Esophagus muscularis mucosa (tissue), 4 donors: Measurements from ENCODE around the gene SLC12A7. TPM values are rescaled to one million over a fixed set of nuclear protein-coding genes. Genes with fewer than 3 reads are reported as not detected.

Source experiments
- DNase-seq: peaks from one replicate; pipeline ENCODE4 v3.0.0-alpha.2; 2017; ENCODE audit errors: extremely low spot score
- H3K27ac ChIP-seq, 4 donors: fragments of 200-600 bp; sonication (generic); replicated peaks in 1 of 4; 1 replicate in 3 of 4; 2 replicates in 1 of 4; pipeline ENCODE4 v1.5.1; 2016 to 2019; ENCODE audit warnings: mild to moderate bottlenecking in 1 of 4
- H3K27me3 ChIP-seq, 4 donors: fragments of 200-600 bp; sonication (generic); one replicate each; pipeline versions ENCODE4 v1.5.1 to v1.6.0; 2016 to 2019
- H3K36me3 ChIP-seq, 4 donors: fragments of 200-600 bp; sonication (generic); one replicate each; pipeline ENCODE4 v1.5.1; 2016 to 2019
- H3K4me1 ChIP-seq, 4 donors: fragments of 200-600 bp; sonication (generic); one replicate each; pipeline ENCODE4 v1.5.1; 2016 to 2019
- H3K4me3 ChIP-seq, 4 donors: fragments of 200-600 bp; sonication (generic); 1 replicate in 2 of 4; 2 replicates in 2 of 4; pipeline ENCODE4 v1.5.1; 2016 to 2019; ENCODE audit warnings: mild to moderate bottlenecking in 4 of 4, moderate library complexity in 1 of 4
- H3K9me3 ChIP-seq, 4 donors: fragments of 200-600 bp; sonication (generic); 1 replicate in 3 of 4; 2 replicates in 1 of 4; pipeline ENCODE4 v1.5.1; 2016 to 2019
- EP300 ChIP-seq: sonication (generic); formaldehyde crosslinking; IDR thresholded peaks from one replicate; pipeline ENCODE4 v1.6.1; 2017; ENCODE audit warnings: antibody characterized with exemption
- POLR2A ChIP-seq: fragments of 450-650 bp; IDR thresholded peaks from one replicate; pipeline ENCODE4 v1.6.1; 2017; ENCODE audit warnings: antibody characterized with exemption, moderate library complexity, mild to moderate bottlenecking, low read depth
- POLR2AphosphoS5 ChIP-seq, 2 donors: sonication (generic); formaldehyde crosslinking; IDR thresholded peaks; one replicate each; pipeline ENCODE4 v1.6.1; 2017; ENCODE audit warnings: antibody characterized with exemption in 2 of 2
- WGBS: methylation state at CpG from one replicate; pipeline ENCODE4 v1.1.5; 2018; 5-methylcytosine and 5-hydroxymethylcytosine counted together
- intact Hi-C: fragments of 100-400 bp; cut with DNase I; formaldehyde crosslinking; loops from one replicate; pipeline ENCODE4 v1.15.1; 2023
- total RNA-seq, 4 donors: library from RNA; depleted of rRNA; stranded (reverse); fragments of >200 nt; gene quantifications; one replicate each; pipeline versions ENCODE4 v1.1.0 to v1.2.1, GENCODE V29; 2016
- TF ChIP-seq, protein P1 (sequence below), 3 experiments: fragments of 200-600 bp in 2 of 3; fragments of 450-650 bp in 1 of 3; sonication (generic) in 2 of 3; IDR thresholded peaks; one replicate each; pipeline ENCODE4 v1.5.1; 2017 to 2019; ENCODE audit warnings: antibody characterized with exemption in 3 of 3, mild to moderate bottlenecking in 2 of 3, moderate library complexity in 1 of 3

Gene SLC12A7
- total RNA-seq, 4 donors from 2014 or later: 21.6 to 35.8 (median 25.4) TPM

DNA sequence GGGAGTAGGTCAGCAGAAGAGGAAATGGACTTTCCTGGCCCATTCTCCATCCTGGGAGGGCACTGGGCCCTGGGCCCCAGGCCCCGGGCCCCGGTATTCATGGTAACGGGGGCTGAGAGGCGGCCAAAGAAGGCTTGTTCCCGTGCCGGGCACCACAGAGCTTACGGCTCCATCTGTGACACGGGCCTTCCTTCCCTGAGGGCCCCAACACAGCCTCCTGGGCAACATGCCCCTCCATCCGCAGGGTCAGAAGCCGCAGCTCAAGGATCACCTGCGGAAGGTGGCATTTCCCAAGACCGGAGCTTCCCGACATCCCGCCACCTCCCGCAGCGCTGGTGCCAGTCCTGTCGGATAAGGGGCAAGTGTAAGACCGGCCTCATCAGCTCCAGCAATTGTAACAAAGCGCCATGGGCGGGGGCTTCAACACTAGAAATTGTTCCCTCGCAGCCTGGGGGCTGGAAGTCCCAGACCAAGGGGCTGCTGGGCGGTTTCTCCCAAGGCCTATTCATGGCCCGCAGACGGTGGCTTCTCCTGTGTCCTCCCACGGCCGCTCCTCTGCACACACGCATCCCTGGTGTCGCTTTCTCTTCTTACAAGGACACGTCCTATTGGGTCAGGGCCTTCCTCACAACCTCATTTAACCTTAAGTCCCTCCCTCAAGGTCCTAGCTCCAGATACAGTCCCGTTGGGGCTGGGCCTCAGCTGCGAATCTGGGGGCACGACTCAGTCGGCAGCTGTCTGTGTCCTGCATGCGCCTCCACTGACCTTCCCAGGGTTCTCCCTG lies 31.2 kb upstream of the SLC12A7 start:
- no peak for DNase-seq
- H3K9me3 ChIP-seq: no peaks in the 10 kb centered on the region
- no peaks in the 10 kb centered on the region for H3K36me3 ChIP-seq
- TF ChIP-seq, protein P1, sequence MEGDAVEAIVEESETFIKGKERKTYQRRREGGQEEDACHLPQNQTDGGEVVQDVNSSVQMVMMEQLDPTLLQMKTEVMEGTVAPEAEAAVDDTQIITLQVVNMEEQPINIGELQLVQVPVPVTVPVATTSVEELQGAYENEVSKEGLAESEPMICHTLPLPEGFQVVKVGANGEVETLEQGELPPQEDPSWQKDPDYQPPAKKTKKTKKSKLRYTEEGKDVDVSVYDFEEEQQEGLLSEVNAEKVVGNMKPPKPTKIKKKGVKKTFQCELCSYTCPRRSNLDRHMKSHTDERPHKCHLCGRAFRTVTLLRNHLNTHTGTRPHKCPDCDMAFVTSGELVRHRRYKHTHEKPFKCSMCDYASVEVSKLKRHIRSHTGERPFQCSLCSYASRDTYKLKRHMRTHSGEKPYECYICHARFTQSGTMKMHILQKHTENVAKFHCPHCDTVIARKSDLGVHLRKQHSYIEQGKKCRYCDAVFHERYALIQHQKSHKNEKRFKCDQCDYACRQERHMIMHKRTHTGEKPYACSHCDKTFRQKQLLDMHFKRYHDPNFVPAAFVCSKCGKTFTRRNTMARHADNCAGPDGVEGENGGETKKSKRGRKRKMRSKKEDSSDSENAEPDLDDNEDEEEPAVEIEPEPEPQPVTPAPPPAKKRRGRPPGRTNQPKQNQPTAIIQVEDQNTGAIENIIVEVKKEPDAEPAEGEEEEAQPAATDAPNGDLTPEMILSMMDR (IDR thresholded peaks at IDR 0.05): no peak
- no peak for TF ChIP-seq POLR2A
- TF ChIP-seq POLR2AphosphoS5 (IDR thresholded peaks at IDR 0.05): no peak
- no peak for TF ChIP-seq EP300
- intact Hi-C loops: no loop called here
- peaks cover 8 to 22% (median 15%) of the 10 kb centered on the region in 4 donors for H3K4me1 ChIP-seq
- H3K27me3 ChIP-seq: peaks cover 0 to 34% (median 0%) of the 10 kb centered on the region in 4 donors
- H3K4me3 ChIP-seq: no peak overlapping the region
- H3K27ac ChIP-seq: no peak overlapping the region
- 88% methylated on average over 26 of the region's 34 CpGs for WGBS

DNA sequence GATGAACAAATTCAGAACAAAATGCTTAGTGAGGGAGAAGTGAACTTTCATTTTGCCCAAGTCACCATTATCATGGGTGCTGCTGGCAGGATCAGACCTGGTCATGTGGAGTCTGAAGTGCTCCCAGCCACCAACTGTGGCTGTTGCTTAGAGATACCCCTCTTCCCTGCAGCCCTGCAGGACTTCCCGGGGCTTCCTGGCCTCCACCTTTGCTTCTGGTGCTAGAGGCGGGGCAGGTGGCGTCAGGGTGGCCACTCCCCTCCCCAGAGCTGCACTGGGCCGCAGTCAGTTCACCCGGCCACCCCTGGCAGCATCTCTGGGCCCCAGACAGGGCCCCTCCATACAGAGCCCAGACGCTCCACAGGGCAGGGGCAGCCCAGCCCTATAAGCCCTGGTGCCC lies 30.0 kb upstream of the SLC12A7 start:
- intact Hi-C loops: loop anchor here (2.0 kb wide), 1 partner anchor 219 kb away; no protein-coding TSS in a partner anchor
- no peak for DNase-seq
- H3K4me3 ChIP-seq: no peak overlapping the region
- TF ChIP-seq, protein P1 (IDR thresholded peaks at IDR 0.05): no peak
- TF ChIP-seq POLR2AphosphoS5 (IDR thresholded peaks at IDR 0.05) (no peak), EP300 (no peak), POLR2A (no peak)
- no peaks in the 10 kb centered on the region for H3K9me3 ChIP-seq
- H3K27ac ChIP-seq: no peak overlapping the region
- WGBS: 67% methylated on average over 5 of the region's 6 CpGs
- peaks cover 0 to 34% (median 0%) of the 10 kb centered on the region in 4 donors for H3K27me3 ChIP-seq
- H3K4me1 ChIP-seq: peaks cover 8 to 22% (median 15%) of the 10 kb centered on the region in 4 donors
- no peaks in the 10 kb centered on the region for H3K36me3 ChIP-seq

DNA sequence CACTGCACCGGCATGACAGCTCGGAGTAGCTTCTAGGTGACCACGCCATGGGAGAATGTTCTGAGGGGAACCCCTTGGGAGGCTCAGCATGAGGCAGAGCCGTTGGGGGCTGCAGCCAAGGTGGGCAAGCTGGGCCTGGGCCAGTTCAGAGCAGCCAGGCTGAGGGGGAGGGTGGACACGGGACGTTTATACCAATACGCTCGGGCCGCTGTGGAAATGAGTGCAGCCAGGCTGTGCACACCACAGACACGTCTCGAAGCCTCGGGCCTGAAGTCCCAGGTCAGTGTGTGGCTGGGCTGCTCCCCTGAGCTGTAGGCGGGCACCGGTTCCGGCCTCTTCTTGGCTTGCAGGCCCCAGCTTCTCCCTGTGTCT lies 28.9 kb upstream of the SLC12A7 start:
- Histone ChIP-seq H3K27me3 (peaks cover 0 to 34% (median 0%) of the 10 kb centered on the region in 4 donors), H3K9me3 (no peaks in the 10 kb centered on the region), H3K4me3 (no peak overlapping the region), H3K27ac (no peak overlapping the region), H3K36me3 (no peaks in the 10 kb centered on the region), H3K4me1 (peaks cover 8 to 21% (median 11%) of the 10 kb centered on the region in 4 donors)
- WGBS: 79% methylated on average over 7 of the region's 15 CpGs
- intact Hi-C loops: loop anchor here (2.0 kb wide), 1 partner anchor 218 kb away; no protein-coding TSS in a partner anchor
- DNase-seq: no peak
- TF ChIP-seq POLR2A (no peak), EP300 (no peak), POLR2AphosphoS5 (IDR thresholded peaks at IDR 0.05) (no peak)
- TF ChIP-seq, protein P1 (IDR thresholded peaks at IDR 0.05): no peak

DNA sequence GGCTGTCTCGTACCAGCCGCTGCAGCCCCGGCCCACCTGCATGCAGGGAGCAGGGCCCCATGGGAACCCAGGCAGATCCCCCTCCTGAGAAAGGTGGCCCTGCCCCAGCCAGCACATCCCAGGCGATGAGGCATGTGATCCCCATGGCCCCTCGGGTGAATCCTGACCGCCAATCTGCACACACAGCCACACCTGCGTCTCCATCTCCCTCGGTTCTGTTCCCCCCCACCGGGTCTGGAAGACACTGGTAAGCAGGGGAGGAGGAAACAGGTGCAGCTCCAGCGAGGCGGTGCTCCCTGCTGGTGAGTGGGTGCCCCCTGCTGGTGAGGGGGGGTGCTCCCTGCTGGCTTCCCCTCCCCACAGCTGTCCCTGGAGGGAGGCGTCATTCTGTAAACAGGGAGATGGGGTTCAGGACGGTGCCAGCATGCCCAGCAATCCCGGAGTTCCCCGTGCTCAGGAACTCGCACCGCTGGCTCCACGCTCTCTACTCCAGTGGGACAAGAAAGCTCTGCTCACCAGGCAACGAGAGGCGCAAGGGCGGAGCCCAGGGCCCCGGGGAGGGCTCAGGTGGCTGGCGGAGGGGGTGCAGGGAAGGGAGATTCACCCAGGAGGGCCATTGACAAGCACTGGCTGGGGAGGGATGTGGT lies 28.4 kb upstream of the SLC12A7 start:
- TF ChIP-seq POLR2AphosphoS5 (IDR thresholded peaks at IDR 0.05): peak in 1 of 2 donors; percentile 33
- TF ChIP-seq, protein P1 (IDR thresholded peaks at IDR 0.05): peak; percentile 76 to 91 (median 83)
- TF ChIP-seq POLR2A: no peak
- no peak for TF ChIP-seq EP300
- H3K27ac ChIP-seq: no peak overlapping the region
- no peak for DNase-seq
- H3K27me3 ChIP-seq: peaks cover 0 to 32% (median 0%) of the 10 kb centered on the region in 4 donors
- H3K9me3 ChIP-seq: no peaks in the 10 kb centered on the region
- no peak overlapping the region for H3K4me3 ChIP-seq
- 34% methylated on average over 20 of the region's 23 CpGs for WGBS
- intact Hi-C loops: loop anchor here (2.0 kb wide), 1 partner anchor 217 kb away; no protein-coding TSS in a partner anchor
- no peaks in the 10 kb centered on the region for H3K36me3 ChIP-seq
- H3K4me1 ChIP-seq: peaks cover 8 to 17% (median 10%) of the 10 kb centered on the region in 4 donors
